ENCODE measurements around the gene ACBD4. TPM values are rescaled to one million over a fixed set of nuclear protein-coding genes. Genes with fewer than 3 reads are reported as not detected.

The ACBD4 gene
- total RNA-seq, 1 experiment from 2014 or later = 9.7 TPM

DNA sequence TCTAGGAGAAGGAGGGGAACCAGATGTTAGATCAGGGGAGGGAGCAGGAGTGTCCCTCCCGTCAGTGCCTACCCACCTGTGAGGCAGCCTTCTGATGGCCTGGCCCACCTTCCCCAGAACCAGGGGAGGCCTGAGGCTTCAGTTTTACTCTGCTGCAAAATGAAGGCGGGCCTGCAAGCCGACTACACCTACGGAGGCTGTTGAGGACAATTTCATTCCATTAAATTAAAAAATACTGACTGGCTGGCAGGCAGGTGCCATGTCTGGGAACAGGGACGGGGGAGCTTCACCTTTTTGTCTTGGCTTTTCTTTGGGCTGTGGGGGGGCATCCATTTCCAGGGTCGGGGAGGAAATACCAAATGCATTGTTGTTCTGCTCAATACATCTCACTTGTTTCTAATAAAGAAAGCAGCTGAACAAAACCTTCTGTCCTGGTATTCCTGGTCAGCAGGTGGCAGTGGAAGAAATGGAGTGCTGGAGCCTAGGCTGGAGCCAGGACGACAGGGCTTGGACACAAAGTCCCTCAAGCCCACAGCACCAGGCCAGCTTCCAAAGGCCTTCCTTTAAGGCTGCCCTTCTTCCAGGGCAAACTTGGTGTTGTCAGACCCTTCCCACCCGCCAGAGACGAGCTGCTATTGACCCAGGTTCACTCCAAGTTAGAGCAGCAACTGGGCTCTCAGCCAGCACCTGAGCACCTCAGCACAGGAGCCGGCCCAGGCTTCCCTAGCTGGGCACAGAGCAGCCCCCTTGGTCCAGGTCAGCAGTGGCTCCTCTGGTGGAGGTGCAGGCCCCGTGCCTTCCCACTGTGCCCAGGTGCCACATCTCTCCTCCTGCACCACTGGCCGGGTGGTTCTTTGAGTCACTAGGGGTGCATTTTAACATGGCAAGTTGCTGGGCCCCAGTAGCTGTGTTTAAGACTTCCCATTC lies 26.6 kb upstream of the ACBD4 start:
- Histone ChIP-seq H3K23me2 (ENCODE audit: insufficient read length, low read depth, low read length, poor library complexity, severe bottlenecking) (no peaks in the 10 kb centered on the region), H3K18ac (ENCODE audit: insufficient read length, low read depth, low read length) (no peak overlapping the region), H2BK120ac (ENCODE audit: low read depth, low read length, poor library complexity, severe bottlenecking) (no peak overlapping the region), H3K9ac (ENCODE audit: extremely low read depth, insufficient read length, low read length) (no peak overlapping the region), H4K20me1 (ENCODE audit: control insufficient read depth, insufficient read depth, insufficient read length) (no peaks in the 10 kb centered on the region), H2BK15ac (ENCODE audit: low read depth, low read length) (no peak overlapping the region), H3K56ac (ENCODE audit: insufficient read length, low read depth, low read length) (no peak overlapping the region), H3K4me2 (ENCODE audit: insufficient read depth, insufficient read length, low read length) (no peak overlapping the region), H3K79me2 (ENCODE audit: insufficient read depth, low read length) (no peaks in the 10 kb centered on the region), H3K14ac (ENCODE audit: insufficient read depth, low read length) (no peak overlapping the region), H2BK12ac (ENCODE audit: insufficient read length, low read depth, low read length) (no peak overlapping the region), H3T11ph (ENCODE audit: low read length) (no peak overlapping the region), H4K91ac (ENCODE audit: insufficient read length, low read depth, low read length) (no peak overlapping the region), H3K23ac (ENCODE audit: insufficient read length, low read depth, low read length) (no peak overlapping the region), H3K27me3 (ENCODE audit: insufficient read depth, low read length) (no peaks in the 10 kb centered on the region), H2BK5ac (ENCODE audit: insufficient read length, low read length) (no peak overlapping the region), H4K5ac (ENCODE audit: insufficient read length, low read depth, low read length) (no peak overlapping the region), H2AK5ac (ENCODE audit: insufficient read length, low read length) (no peak overlapping the region), H4K8ac (replicated peaks; ENCODE audit: insufficient read length, low read depth, low read length) (no peak overlapping the region), H3K79me1 (ENCODE audit: insufficient read depth, low read depth, low read length, poor library complexity, severe bottlenecking) (no peaks in the 10 kb centered on the region), H3K27ac (ENCODE audit: insufficient read length, low read depth, low read length) (no peak overlapping the region), H3K4me1 (ENCODE audit: insufficient read depth, low read length) (no peaks in the 10 kb centered on the region), H3K9me3 (ENCODE audit: control insufficient read depth, low read depth, low read length) (no peaks in the 10 kb centered on the region), H2BK20ac (ENCODE audit: low read depth, low read length, poor library complexity, severe bottlenecking) (no peak overlapping the region), H2AFZ (ENCODE audit: low read length) (no peak overlapping the region), H3K4ac (ENCODE audit: low read depth, low read length) (no peak overlapping the region)
- peaks cover 5 to 52% (median 47%) of the 10 kb centered on the region in 3 experiments; a peak in 6 of 7 replicates for H3K36me3 Mint-ChIP-seq (ENCODE audit: insufficient read depth in 1 of 3, low read depth in 3 of 3)
- peaks cover 0 to 9% of the 10 kb centered on the region in 2 experiments; a peak in 2 of 4 replicates for H3K4me1 Mint-ChIP-seq
- no CpG with 5 or more reads among the region's 12 CpGs for WGBS (ENCODE audit: extremely low coverage, insufficient read length, low lambda C conversion rate)
- H3K27me3 Mint-ChIP-seq (ENCODE audit: low read depth) = peaks cover 2% of the 10 kb centered on the region; the same call in 1 of the 2 replicates
- H3K4me3 Mint-ChIP-seq = no peak overlapping the region
- DNase-seq = no peak
- no peak for TF ChIP-seq CTCF (conservative IDR thresholded peaks at IDR 0.05)
- H3K27ac Mint-ChIP-seq = peak overlapping the region in 1 of 3 experiments; percentile 68; a peak in 3 of 7 replicates
- H3K9me3 Mint-ChIP-seq = no peaks in the 10 kb centered on the region

Measured in H9 (cell line).